IPS-20b (cell line): ENCODE data around the gene ALKBH6.
"Not testable (repeated sequence)": the region's sequence is repeated elsewhere in the genome, so short reads cannot be mapped to it uniquely, and the experiment has no call there.

Source experiments
- H3K27ac ChIP-seq: one replicate; pipeline ENCODE4 v1.5.1; 2013; ENCODE audit warnings: low read length
- H3K27me3 ChIP-seq: 2 replicates; pipeline ENCODE4 v1.6.1; 2013; ENCODE audit warnings: mild to moderate bottlenecking, low read length, inconsistent platforms; ENCODE audit not compliant: insufficient read depth
- H3K36me3 ChIP-seq: 2 replicates; pipeline ENCODE4 v1.6.1; 2013; ENCODE audit warnings: low read depth, mild to moderate bottlenecking, inconsistent platforms, low read length, moderate library complexity; ENCODE audit not compliant: insufficient read depth
- H3K4me1 ChIP-seq: 2 replicates; pipeline ENCODE4 v1.6.1; 2013; ENCODE audit warnings: mild to moderate bottlenecking, control low read depth, inconsistent platforms, low read length, moderate library complexity; ENCODE audit not compliant: insufficient read depth
- H3K4me3 ChIP-seq: 2 replicates; pipeline ENCODE4 v1.5.1; 2013; ENCODE audit warnings: mild to moderate bottlenecking, low read length, inconsistent platforms
- H3K9ac ChIP-seq: 2 replicates; pipeline ENCODE4 v1.6.1; 2013; ENCODE audit warnings: low read depth, mild to moderate bottlenecking, inconsistent platforms, low read length, moderate library complexity
- H3K9me3 ChIP-seq: 2 replicates; pipeline ENCODE4 v1.6.1; 2013; ENCODE audit warnings: mild to moderate bottlenecking, low read depth, low read length, inconsistent platforms; ENCODE audit not compliant: insufficient read depth

Gene ALKBH6

DNA sequence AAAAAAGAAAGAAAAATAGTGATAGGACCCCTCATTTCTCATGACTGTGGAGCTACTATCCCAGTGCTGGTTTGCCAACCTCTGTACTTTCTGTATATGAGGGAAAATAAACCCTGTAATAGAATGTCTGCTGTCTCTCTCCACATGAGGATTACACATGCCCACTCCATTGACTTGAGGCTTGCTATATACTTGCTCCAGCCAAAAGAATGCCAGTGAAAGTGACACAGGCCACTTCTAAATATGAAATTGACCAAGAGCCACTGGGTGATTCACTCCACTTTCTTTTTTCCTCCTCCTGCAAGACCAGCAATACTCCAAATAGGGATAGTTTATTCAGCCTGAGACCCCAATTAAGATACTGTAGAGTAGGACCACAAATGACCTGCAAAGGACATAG is 33.8 kb upstream of the ALKBH6 start:
- Histone ChIP-seq H3K27me3 (no peaks in the 10 kb centered on the region), H3K9me3 (no peaks in the 10 kb centered on the region), H3K4me3 (no peak overlapping the region), H3K4me1 (peaks cover 3% of the 10 kb centered on the region; the same call in 1 of the 2 replicates), H3K36me3 (no peaks in the 10 kb centered on the region), H3K27ac (no peak overlapping the region), H3K9ac (no peak overlapping the region)

DNA sequence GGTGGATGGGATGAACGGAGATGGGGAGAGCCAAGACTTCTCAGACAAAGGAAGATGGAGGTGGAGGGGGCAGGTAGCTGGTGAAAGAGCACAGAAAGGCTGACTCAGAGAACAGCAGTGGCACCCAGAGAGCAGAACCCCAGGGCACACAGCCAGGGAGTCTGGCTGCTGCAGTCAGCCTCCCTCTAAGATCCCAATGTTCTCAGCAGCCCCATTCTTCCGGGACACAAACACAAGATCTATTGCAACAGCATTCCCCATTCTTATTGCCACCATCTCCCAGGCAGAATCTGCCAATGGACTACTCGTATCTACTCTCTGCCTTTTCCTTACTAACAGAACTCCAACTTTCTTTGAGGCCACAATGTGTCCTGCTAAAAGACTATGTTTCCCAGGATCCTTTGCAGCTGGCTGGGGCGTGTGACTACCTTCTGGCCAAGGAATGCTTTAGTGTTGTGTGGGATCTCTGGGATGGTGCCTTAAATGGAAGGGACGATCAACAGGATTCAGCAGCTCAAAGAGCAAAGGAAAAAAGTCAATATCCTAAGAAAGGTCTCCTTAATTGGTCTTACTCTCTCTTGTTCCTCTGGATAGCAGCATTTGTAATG is 32.5 kb upstream of the ALKBH6 start:
- H3K9ac ChIP-seq, result no peak overlapping the region
- peaks cover 5% of the 10 kb centered on the region; the same call in 1 of the 2 replicates for H3K4me1 ChIP-seq
- H3K36me3 ChIP-seq, result no peaks in the 10 kb centered on the region
- no peak overlapping the region for H3K27ac ChIP-seq
- no peak overlapping the region for H3K4me3 ChIP-seq
- no peaks in the 10 kb centered on the region for H3K9me3 ChIP-seq
- H3K27me3 ChIP-seq, result no peaks in the 10 kb centered on the region

DNA sequence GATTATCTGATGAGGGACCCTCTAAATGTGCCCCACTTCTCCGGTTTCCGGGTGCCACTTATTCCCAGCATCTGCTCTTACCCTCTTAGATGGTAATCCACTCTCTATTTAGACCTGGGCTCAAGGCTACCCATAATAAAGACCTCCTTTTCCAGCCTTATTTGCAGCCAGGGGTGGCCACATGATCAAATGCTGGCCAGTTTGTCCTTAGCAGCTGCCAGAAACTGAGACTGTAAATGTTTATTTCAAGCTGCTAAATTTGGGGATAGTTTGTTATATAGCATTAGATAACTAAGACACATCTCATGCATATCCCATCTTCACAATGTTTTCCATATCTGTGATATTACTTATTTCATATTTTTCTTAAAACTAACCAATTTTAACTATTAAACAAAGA is 29.9 kb upstream of the ALKBH6 start:
- peaks cover 3% of the 10 kb centered on the region; the same call in 1 of the 2 replicates for H3K36me3 ChIP-seq
- no peaks in the 10 kb centered on the region for H3K27me3 ChIP-seq
- no peaks in the 10 kb centered on the region for H3K9me3 ChIP-seq
- no peak overlapping the region for H3K27ac ChIP-seq
- peaks cover 2% of the 10 kb centered on the region; the same call in 1 of the 2 replicates for H3K4me1 ChIP-seq
- H3K9ac ChIP-seq, result no peak overlapping the region
- no peak overlapping the region for H3K4me3 ChIP-seq

DNA sequence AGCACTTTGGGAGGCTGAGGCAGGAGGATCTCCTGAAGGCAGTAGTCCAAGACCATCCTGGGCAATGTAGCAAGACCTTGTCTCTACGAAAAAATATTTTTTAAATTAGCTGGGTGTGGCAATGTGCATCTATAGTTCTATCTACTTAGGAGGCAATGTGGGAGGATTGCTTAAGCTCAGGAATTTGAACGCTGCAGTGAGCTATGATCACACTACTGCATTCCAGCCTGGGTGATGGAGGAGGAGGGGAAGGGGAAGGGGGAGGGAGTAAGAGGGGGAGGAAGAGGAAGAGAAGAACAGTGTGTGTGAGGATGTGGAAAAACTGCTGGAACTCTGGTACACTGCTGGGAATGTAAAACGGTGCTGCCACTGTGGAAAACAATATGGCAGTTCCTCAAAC is 27.8 kb upstream of the ALKBH6 start:
- no peaks in the 10 kb centered on the region for H3K27me3 ChIP-seq
- no peaks in the 10 kb centered on the region for H3K9me3 ChIP-seq
- H3K27ac ChIP-seq, result no peak overlapping the region
- H3K36me3 ChIP-seq, result peaks cover 3% of the 10 kb centered on the region; the same call in 1 of the 2 replicates
- peaks cover 2% of the 10 kb centered on the region; the same call in 1 of the 2 replicates for H3K4me1 ChIP-seq
- no peak overlapping the region for H3K9ac ChIP-seq
- no peak overlapping the region for H3K4me3 ChIP-seq

DNA sequence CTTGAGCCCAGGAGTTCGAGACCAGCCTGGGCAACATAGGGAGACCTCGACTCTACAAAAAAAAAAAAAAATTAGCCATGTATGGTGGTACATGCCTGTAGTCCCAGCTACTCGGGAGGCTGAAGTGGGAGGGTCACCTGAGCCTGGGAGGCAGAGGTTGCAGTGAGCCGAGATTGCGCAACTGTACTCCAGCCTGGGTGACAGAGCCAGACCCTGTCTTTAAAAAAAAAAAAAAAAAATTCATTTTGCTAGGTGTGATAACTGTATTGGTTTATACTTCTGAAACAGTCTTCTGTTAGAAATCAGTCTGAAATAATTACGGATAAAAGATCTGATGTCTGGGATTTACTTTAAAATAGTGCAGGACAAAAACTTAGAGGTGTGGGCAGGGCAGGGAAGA is 27.1 kb upstream of the ALKBH6 start:
- not testable (repeated sequence) for H3K27me3 ChIP-seq, H3K9ac ChIP-seq, H3K9me3 ChIP-seq, H3K4me1 ChIP-seq, H3K27ac ChIP-seq, H3K36me3 ChIP-seq, H3K4me3 ChIP-seq

DNA sequence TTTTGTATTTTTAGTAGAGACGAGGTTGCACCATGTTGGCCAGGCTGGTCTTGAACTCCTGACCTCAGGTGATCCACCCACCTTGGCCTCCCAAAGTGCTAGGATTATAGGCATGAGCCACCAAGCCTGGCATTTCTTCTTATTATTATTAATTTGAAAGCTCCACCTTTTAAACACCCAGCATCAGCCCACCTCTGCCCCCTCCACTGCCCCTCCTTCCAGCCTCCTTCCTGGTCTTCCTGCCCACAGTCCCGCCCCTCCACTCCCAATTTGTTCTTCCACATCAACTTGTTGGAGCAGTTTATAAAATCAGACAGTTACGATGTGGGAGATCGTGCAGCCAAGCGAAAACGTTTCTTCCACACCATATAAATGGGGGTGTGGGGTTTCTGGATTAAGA is 26.5 kb upstream of the ALKBH6 start:
- Histone ChIP-seq H3K36me3 (peaks cover 3% of the 10 kb centered on the region; the same call in 1 of the 2 replicates), H3K9ac (no peak overlapping the region), H3K27ac (no peak overlapping the region), H3K9me3 (no peaks in the 10 kb centered on the region), H3K4me1 (peaks cover 2% of the 10 kb centered on the region; the same call in 1 of the 2 replicates), H3K4me3 (no peak overlapping the region), H3K27me3 (no peaks in the 10 kb centered on the region)

DNA sequence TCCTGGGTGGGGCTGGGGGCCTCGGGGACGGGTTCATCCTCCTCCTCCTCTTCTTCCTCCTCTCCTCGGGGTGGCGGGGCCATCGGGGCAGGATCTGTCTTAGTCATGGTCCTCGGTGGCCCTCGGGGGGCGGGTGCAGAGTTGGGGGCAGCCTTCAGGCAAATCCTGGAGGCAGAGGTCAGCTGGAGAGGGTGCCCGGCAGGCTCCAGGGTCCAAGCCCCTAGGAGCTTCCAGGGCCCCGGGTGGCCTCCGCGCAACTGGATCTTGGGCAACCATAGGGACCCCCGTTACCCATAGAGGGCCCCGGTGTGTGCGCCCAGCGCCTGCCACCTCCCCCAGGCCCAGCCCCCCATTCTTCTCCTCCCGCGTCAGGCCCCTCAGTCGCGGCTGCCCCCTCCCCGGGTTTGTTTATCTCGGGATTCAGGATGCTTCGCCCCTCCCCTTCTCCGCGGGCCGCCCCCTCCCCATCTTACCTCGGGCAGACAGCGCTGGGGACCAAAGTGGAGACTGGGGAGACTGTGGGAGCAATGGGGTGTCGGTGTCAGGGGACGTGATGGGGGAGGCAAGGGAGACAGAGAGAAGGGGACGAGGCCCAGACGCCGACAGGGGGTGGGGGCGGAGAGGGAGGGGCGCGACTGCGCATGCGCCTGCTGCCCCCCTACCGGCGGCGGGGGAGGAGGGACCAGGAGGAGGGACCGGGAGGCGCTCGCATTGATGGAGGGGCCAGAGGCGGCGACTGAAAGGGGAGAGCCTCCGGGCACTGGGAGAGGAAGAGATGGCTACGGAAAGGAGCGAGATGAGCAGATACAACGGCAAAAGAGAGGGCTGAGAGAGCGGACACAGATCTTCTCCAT is 18.5 kb upstream of the ALKBH6 start, which contains the start of gene CLIP3:
Gene CLIP3, minus strand, starts transcription at position 623 of the 854 bp plus-strand sequence. Its CDS starts 516 bp downstream, at position 107.
- Histone ChIP-seq H3K9me3 (no peaks in the 10 kb centered on the region), H3K36me3 (0 out of 2 replicates have a peak, but pooled peaks cover under 1% of the 10 kb centered on the region), H3K9ac (peak within 1 kb of the TSS; percentile 69; the same call in 1 of the 2 replicates), H3K4me1 (no peaks in the 10 kb centered on the region), H3K4me3 (peak within 1 kb of the TSS; percentile 84), H3K27ac (no peak within 1 kb of the TSS), H3K27me3 (peaks cover 5% of the 10 kb centered on the region; the same call in 1 of the 2 replicates)

DNA sequence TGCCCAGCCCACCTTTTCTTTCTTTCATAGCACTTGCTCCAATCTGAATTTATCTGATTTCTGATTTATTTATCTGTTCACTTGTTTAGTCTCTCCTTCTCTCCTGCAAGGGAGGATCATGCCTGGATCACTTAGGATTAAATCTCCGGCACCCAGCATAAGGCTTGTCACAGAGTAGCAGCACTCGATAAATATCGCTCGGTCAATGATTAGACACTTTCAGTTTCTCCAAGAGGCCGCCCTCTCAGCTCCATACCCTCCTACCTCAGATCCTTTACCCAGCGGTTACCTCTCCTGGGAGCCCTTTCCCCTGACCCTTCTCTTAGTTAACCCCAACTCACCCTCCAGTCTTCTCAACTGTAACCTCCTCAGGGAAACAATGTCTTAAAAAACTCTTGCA is 17.3 kb upstream of the ALKBH6 start:
- H3K9me3 ChIP-seq, result no peaks in the 10 kb centered on the region
- H3K36me3 ChIP-seq, result 0 out of 2 replicates have a peak, but pooled peaks cover 4% of the 10 kb centered on the region
- H3K4me3 ChIP-seq, result no peak overlapping the region
- no peak overlapping the region for H3K9ac ChIP-seq
- H3K4me1 ChIP-seq, result no peaks in the 10 kb centered on the region
- peaks cover 5% of the 10 kb centered on the region; the same call in 1 of the 2 replicates for H3K27me3 ChIP-seq
- no peak overlapping the region for H3K27ac ChIP-seq

DNA sequence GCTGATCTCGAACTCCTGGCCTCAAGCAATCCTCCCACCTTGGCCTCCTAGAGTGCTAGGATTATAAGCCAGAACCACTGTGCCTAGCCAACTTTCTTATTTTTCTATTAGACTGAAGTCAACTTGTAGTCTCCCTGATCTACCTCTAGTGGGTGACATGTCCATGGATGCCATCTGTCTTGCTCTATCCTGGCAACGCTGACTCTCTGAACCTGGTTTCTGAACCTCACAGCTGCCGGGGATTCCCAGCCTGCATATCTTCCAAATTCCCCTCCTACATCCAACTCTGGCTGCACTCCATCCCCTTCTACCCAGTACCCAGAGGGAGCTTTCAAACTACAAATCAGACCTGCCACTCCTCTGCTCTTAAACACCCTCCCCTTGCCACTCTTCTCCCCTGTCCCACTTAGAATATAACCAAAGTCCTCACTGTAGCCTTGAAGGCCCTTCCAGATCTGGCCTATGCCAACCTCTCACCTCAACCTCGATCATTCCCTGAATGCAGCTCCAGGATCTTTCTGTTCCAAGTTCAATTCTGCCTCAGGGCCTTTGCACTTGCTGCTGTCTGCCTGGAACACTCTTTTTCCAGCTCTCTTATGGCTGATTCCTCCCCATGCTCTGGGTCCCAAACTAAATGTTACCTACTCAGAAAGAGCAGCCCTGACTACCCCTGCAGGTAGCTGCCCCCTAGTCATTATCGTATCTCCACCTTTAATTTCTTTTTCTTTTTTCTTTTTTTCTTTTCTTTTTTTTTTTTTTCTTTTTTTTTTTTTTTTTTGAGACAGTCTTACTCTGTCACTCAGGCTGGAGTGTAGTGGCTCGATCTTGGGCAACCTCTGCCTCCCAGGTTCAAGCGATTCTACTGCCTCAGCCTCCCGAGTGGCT is 16.5 kb upstream of the ALKBH6 start:
- H3K27ac ChIP-seq, result no peak overlapping the region
- H3K4me3 ChIP-seq, result no peak overlapping the region
- H3K4me1 ChIP-seq, result no peaks in the 10 kb centered on the region
- H3K36me3 ChIP-seq, result 0 out of 2 replicates have a peak, but pooled peaks cover 4% of the 10 kb centered on the region
- no peak overlapping the region for H3K9ac ChIP-seq
- H3K27me3 ChIP-seq, result peaks cover 5% of the 10 kb centered on the region; the same call in 1 of the 2 replicates
- H3K9me3 ChIP-seq, result no peaks in the 10 kb centered on the region

DNA sequence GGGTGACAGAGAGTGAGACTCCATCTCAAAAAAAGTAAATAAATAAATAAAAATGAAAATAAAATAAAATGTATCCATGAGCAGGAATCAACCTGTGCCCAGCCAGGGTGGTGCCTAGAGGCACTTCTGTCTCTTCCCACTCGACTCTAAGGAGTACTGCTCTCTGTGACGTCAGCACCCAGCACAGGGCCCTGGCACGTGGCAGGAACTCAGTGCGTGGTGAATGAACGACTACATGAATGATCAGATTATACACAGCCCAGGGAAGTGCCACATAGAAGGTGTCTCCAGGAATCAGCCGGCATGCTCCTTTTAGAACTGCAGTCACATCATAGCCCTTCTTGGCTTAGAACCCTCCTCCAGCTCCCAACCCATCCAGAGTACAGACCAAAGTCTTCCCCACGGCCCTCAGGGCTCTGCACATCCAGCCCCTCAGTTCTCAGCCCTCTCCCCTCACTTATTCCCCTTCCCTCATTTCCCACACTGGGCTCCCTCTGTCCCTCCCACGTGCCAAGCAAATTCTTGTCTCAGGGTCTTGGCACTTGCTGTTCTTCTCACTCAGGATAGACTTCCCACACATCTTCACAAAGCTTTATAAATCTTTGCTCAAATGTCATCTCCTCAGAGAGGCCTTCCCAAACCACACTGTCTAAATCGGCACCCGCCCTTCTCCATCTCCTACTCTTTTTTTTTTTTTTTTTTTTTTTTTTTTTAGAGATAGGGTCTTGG is 14.5 kb upstream of the ALKBH6 start:
- Histone ChIP-seq H3K9me3 (no peaks in the 10 kb centered on the region), H3K27me3 (no peaks in the 10 kb centered on the region; the same call in 1 of the 2 replicates), H3K4me1 (no peaks in the 10 kb centered on the region), H3K9ac (no peak overlapping the region), H3K27ac (no peak overlapping the region), H3K36me3 (peaks cover 14% of the 10 kb centered on the region), H3K4me3 (no peak overlapping the region)

DNA sequence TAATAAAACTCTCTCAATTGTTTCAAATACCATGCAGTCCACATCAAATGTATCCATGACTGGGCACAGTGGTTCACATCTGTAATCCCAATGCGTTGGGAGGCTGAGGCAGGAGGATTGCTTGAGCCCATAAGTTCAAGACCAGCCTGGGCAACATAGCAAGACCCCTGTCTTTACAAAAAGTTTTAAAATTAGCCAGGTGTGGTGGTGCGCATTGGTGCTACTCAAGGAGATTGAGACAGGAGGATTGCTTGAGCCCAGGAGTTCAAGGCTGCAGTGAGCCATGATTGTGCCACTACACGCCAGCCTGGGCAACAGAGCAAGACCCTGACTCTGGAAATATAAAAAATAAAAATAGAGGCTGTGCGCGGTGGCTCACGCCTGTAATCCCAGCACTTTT is 13.7 kb upstream of the ALKBH6 start:
- Histone ChIP-seq H3K4me1 (no peaks in the 10 kb centered on the region), H3K36me3 (peaks cover 18% of the 10 kb centered on the region), H3K9me3 (no peaks in the 10 kb centered on the region)

More for the DNA sequence above, 13.7 kb upstream of the ALKBH6 start:
- Histone ChIP-seq H3K4me3 (no peak overlapping the region), H3K27ac (no peak overlapping the region), H3K27me3 (no peaks in the 10 kb centered on the region), H3K9ac (no peak overlapping the region)
